IMR-90 (cell line): ENCODE results near the gene EIF3CL.
"Not testable (repeated sequence)": the region's sequence is repeated elsewhere in the genome, so short reads cannot be mapped to it uniquely, and the experiment has no call there.

Experiments used
- CEBPB ChIP-seq: IDR thresholded peaks from 2 replicates; pipeline ENCODE4 v1.6.1; 2012; ENCODE audit warnings: low read depth, low read length, improper control_type of control experiment
- CTCF ChIP-seq: conservative IDR thresholded peaks from 2 replicates; pipeline ENCODE4 v1.5.1; 2012; ENCODE audit warnings: mild to moderate bottlenecking, low read depth, low read length, improper control_type of control experiment
- ELK1 ChIP-seq: fragments of 150-350 bp; IDR thresholded peaks from 2 replicates; pipeline ENCODE4 v1.6.1; 2016; ENCODE audit warnings: low read depth, mild to moderate bottlenecking, low read length, moderate library complexity, borderline replicate concordance
- MAFK ChIP-seq: IDR thresholded peaks from 2 replicates; pipeline ENCODE4 v1.6.1; 2012; ENCODE audit warnings: low read depth, low read length, improper control_type of control experiment
- POLR2A ChIP-seq: IDR thresholded peaks from 2 replicates; pipeline ENCODE4 v1.6.1; 2012; ENCODE audit warnings: mild to moderate bottlenecking, low read depth, low read length
- RAD21 ChIP-seq: IDR thresholded peaks from 2 replicates; pipeline ENCODE4 v1.6.1; 2012; ENCODE audit warnings: low read length, improper control_type of control experiment
- RCOR1 ChIP-seq: IDR thresholded peaks from 2 replicates; pipeline ENCODE4 v1.6.1; 2012; ENCODE audit warnings: mild to moderate bottlenecking, low read length, improper control_type of control experiment; ENCODE audit not compliant: insufficient replicate concordance
- RFX5 ChIP-seq: IDR thresholded peaks from 2 replicates; pipeline ENCODE4 v1.8.0; 2012; ENCODE audit warnings: low read depth, mild to moderate bottlenecking, low read length, moderate library complexity

- TF ChIP-seq CTCF, RAD21, RFX5, CEBPB, MAFK, ELK1, POLR2A, RCOR1: not testable (repeated sequence)
Observed at GRCh38 chr16:28363408-28363807, 40.2 kb downstream of the EIF3CL start, which contains the start of gene NPIPB6.
